HG03175 (cell line): ENCODE data around the gene SCN7A.
"Not testable (repeated sequence)": the region's sequence is repeated elsewhere in the genome, so short reads cannot be mapped to it uniquely, and the experiment has no call there.

Source experiments
- ATAC-seq: cut with Tn5 transposase; IDR thresholded peaks from one replicate; pipeline ENCODE4 v1.9.1; 2021; ENCODE audit warnings: mild to moderate bottlenecking, moderate library complexity; ENCODE audit not compliant: unreplicated experiment

SCN7A gene

GRCh38 chr2:166455823-166456222, 38.2 kb downstream of the SCN7A start:
- ATAC-seq = not testable (repeated sequence)

- ATAC-seq = no peak
Measured at GRCh38 chr2:166454006-166454595, 39.9 kb downstream of the SCN7A start.

- ATAC-seq = no peak
Measured at GRCh38 chr2:166451468-166451867, 42.6 kb downstream of the SCN7A start.

GRCh38 chr2:166449439-166449838, 44.6 kb downstream of the SCN7A start:
- ATAC-seq = peak; percentile 81

GRCh38 chr2:166448106-166448505, 45.9 kb downstream of the SCN7A start:
- no peak for ATAC-seq

- no peak for ATAC-seq
Measured at GRCh38 chr2:166444306-166444705, 49.7 kb downstream of the SCN7A start.

- ATAC-seq = no peak
Measured at GRCh38 chr2:166440313-166440712, 53.7 kb downstream of the SCN7A start.

GRCh38 chr2:166439078-166439477, 55.0 kb downstream of the SCN7A start:
- ATAC-seq = no peak

GRCh38 chr2:166436976-166437375, 57.1 kb downstream of the SCN7A start:
- no peak for ATAC-seq

- ATAC-seq = no peak
Measured at GRCh38 chr2:166436189-166436588, 57.9 kb downstream of the SCN7A start.

GRCh38 chr2:166434491-166434890, 59.6 kb downstream of the SCN7A start:
- no peak for ATAC-seq

- no peak for ATAC-seq
Measured at GRCh38 chr2:166433457-166433856, 60.6 kb downstream of the SCN7A start.

- ATAC-seq = no peak
Measured at GRCh38 chr2:166432331-166432730, 61.7 kb downstream of the SCN7A start.

- no peak for ATAC-seq
Measured at GRCh38 chr2:166424841-166425240, 69.2 kb downstream of the SCN7A start.

- ATAC-seq = no peak
Measured at GRCh38 chr2:166419616-166419934, 74.5 kb downstream of the SCN7A start.

GRCh38 chr2:166418853-166419615, 75.0 kb downstream of the SCN7A start:
- no peak for ATAC-seq

GRCh38 chr2:166417669-166418068, 76.4 kb downstream of the SCN7A start:
- ATAC-seq = no peak

GRCh38 chr2:166413255-166413654, 80.8 kb downstream of the SCN7A start:
- ATAC-seq = no peak

GRCh38 chr2:166411473-166412230, 82.4 kb downstream of the SCN7A start:
- ATAC-seq = no peak

- ATAC-seq = no peak
Measured at GRCh38 chr2:166410828-166411472, 83.1 kb downstream of the SCN7A start.

- not testable (repeated sequence) for ATAC-seq
Measured at GRCh38 chr2:166407746-166408145, 86.3 kb downstream of the SCN7A start.

- ATAC-seq = no peak
Measured at GRCh38 chr2:166406374-166406773, 87.7 kb downstream of the SCN7A start.
